Kidney epithelial cell (primary cell): ENCODE results near the gene TK1. TPM values are rescaled to one million over a fixed set of nuclear protein-coding genes. Genes with fewer than 3 reads are reported as not detected.

Experiments
- DNase-seq: peaks from one replicate; pipeline ENCODE4 v3.0.0-alpha.2; 2010; ENCODE audit warnings: low read depth
- H3K27me3 ChIP-seq: 2 replicates; pipeline ENCODE4 v1.6.0; 2011; ENCODE audit warnings: low read length; ENCODE audit not compliant: control insufficient read depth, insufficient read depth
- H3K36me3 ChIP-seq: 2 replicates; pipeline ENCODE4 v1.5.1; 2011; ENCODE audit warnings: low read length; ENCODE audit not compliant: control insufficient read depth, insufficient read depth
- H3K4me3 ChIP-seq: 2 replicates; pipeline ENCODE4 v1.5.1; 2011; ENCODE audit warnings: low read depth, mild to moderate bottlenecking, control low read depth, low read length
- CTCF ChIP-seq: IDR thresholded peaks from 2 replicates; pipeline ENCODE4 v1.5.1; 2011; ENCODE audit warnings: mild to moderate bottlenecking, moderate library complexity, low read length, control low read depth, inconsistent platforms; ENCODE audit not compliant: insufficient read depth, poor library complexity, severe bottlenecking
- total RNA-seq: library from RNA; depleted of rRNA; stranded (reverse); fragments of >200 nt; gene quantifications from 2 replicates; pipeline ENCODE4 v1.2.3, GENCODE V29; 2015

Gene TK1
- total RNA-seq, 1 donor from 2014 or later, result 15.0 TPM

DNA sequence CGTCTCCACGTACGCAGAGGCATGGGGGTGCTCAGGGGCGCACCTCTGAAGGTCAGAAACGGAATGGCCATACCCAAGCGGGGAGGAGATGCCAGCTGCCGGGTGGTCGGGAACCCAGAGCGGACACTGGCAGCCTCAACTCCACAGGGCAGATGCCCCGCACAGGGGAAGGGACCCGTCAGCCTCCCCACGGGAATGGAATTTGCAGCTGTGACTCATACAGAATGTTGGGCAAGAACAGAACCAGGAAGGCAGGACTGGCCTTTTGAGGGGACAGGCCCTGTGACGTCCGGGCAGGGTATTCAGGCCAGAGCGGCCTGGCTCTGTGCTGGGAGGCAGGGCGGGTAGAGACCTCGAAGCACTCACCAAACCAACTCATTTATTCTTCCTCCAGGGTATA, 7.5 kb downstream of the TK1 start:
- H3K4me3 ChIP-seq, result no peak overlapping the region
- no peaks in the 10 kb centered on the region for H3K27me3 ChIP-seq
- no peak for DNase-seq
- no peak for TF ChIP-seq CTCF
- peaks cover under 1% of the 10 kb centered on the region for H3K36me3 ChIP-seq

DNA sequence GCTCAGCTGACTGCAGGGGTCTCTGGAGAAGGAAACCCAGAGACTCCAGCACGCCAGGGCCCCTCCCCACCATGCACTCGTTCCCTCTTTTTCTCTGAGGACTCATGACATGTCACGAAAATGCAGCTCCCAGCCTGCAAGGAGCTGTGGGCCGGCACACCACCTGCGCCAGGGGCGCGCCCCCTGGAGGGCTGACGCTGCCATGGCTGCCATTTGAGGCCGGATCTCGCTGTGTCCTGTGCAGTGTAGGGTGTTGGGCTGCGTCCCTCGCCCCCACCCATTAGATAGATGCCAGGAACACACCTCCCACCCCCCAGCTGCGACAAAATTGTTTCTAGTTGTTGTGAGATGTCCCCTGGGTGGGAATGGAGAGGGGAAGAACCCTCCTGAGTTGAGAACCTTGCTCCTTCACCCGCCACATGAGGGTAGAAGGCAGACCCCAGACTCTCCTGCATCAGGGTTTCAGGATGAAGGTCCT, 10.3 kb downstream of the TK1 start:
- H3K4me3 ChIP-seq, result no peak overlapping the region
- peak; percentile 94 for TF ChIP-seq CTCF
- H3K36me3 ChIP-seq, result peaks cover 2% of the 10 kb centered on the region
- no peak for DNase-seq
- H3K27me3 ChIP-seq, result no peaks in the 10 kb centered on the region

DNA sequence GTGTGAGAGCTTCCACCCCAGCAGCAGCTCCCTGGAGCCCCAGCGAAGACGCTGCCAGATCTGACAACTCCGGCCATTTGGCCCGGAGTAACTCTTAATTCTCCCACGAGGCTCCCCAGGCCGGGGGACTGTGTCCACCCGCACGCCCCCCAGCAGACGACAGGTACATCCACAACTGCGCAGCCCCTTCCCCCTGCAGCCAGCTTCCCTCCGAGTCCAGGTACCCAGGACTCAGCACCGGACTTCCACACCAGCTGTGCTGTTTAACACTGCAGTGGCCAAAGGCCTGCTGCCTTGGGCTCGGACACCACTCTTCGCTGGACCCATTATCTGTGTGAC, 11.2 kb downstream of the TK1 start:
- H3K4me3 ChIP-seq, result no peak overlapping the region
- TF ChIP-seq CTCF, result no peak
- no peaks in the 10 kb centered on the region for H3K27me3 ChIP-seq
- peaks cover 2% of the 10 kb centered on the region for H3K36me3 ChIP-seq
- DNase-seq, result no peak

DNA sequence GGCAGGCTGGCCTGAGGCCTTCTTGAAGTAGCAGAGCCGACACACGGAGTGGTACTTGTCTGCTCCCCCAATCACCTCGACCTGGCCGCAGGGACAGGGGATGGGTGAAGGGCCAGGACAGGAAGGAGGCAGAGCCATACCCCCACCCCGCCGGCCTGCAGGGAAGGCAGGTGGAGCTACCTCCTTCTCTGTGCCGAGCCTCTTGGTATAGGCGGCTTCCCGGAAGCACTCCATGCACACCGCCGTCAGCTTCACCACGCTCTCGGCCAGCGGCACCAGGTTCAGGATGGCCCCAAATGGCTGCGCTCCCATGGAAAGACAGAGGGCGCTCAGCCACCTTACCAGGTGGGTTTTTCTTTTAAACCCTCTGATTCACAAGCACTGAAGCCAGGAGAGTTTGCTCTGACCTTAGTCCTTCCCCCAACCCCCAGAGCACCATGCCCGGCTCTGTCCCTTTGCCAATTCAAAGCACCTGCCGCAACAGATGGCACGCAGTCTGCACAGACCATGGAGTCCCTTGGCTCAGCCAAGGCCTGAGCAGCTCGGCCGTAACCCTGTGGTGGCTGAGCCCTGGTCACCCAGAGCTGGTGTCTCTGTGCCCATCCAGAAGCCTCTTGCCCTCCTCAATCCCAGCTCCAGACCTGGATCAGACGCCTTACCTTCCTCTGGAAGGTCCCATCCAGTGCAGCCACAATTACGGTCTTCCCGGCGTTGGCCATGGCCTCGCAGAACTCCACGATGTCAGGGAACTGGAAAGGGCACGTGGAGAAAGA, 11.8 kb downstream of the TK1 start:
- TF ChIP-seq CTCF, result peak; percentile 13
- Histone ChIP-seq H3K4me3 (no peak overlapping the region), H3K36me3 (peaks cover 2% of the 10 kb centered on the region), H3K27me3 (no peaks in the 10 kb centered on the region)
- DNase-seq, result no peak

GRCh38 chr17:78174346-78174869, 12.4 kb downstream of the TK1 start:
- TF ChIP-seq CTCF, result peak; percentile 21
- no peak overlapping the region for H3K4me3 ChIP-seq
- peaks cover 2% of the 10 kb centered on the region for H3K36me3 ChIP-seq

More at GRCh38 chr17:78174346-78174869, 12.4 kb downstream of the TK1 start:
- H3K27me3 ChIP-seq, result no peaks in the 10 kb centered on the region
- no peak for DNase-seq
